GM23248 (cell line): Measurements from ENCODE around the gene ATF2. TPM values are rescaled to one million over a fixed set of nuclear protein-coding genes. Genes with fewer than 3 reads are reported as not detected.
A peak's percentile ranks its signal among the peaks of the same experiment; 100 is the strongest.

ENCODE experiments used
- DNase-seq: peaks from one replicate; pipeline ENCODE4 v3.0.0-alpha.2; 2015
- H2AFZ ChIP-seq: fragments of 200-600 bp; sonication (generic); 2 replicates; pipeline ENCODE4 v1.6.1; 2016; ENCODE audit warnings: antibody characterized with exemption
- H3F3A ChIP-seq: fragments of 200-600 bp; sonication (generic); 2 replicates; pipeline ENCODE4 v1.6.1; 2016; ENCODE audit warnings: mild to moderate bottlenecking, antibody characterized with exemption, mixed run types; ENCODE audit not compliant: insufficient read depth
- H3K27ac ChIP-seq: fragments of 200-600 bp; sonication (generic); 2 replicates; pipeline ENCODE4 v1.5.1; 2016; ENCODE audit warnings: mild to moderate bottlenecking
- H3K27me3 ChIP-seq: fragments of 200-600 bp; sonication (generic); replicated peaks from 2 replicates; pipeline ENCODE4 v1.6.1; 2016; ENCODE audit warnings: mild to moderate bottlenecking; ENCODE audit not compliant: insufficient read depth
- H3K36me3 ChIP-seq: fragments of 200-600 bp; sonication (generic); 2 replicates; pipeline ENCODE4 v1.6.1; 2016; ENCODE audit warnings: low read depth, mild to moderate bottlenecking
- H3K4me1 ChIP-seq: fragments of 200-600 bp; sonication (generic); 2 replicates; pipeline ENCODE4 v1.6.1; 2016; ENCODE audit warnings: mild to moderate bottlenecking; ENCODE audit not compliant: insufficient read depth
- H3K4me2 ChIP-seq: fragments of 200-600 bp; sonication (generic); one replicate; pipeline ENCODE4 v1.6.1; 2016; ENCODE audit warnings: mild to moderate bottlenecking; ENCODE audit not compliant: unreplicated experiment
- H3K4me3 ChIP-seq: fragments of 200-600 bp; sonication (generic); 2 replicates; pipeline ENCODE4 v1.5.1; 2016; ENCODE audit warnings: mild to moderate bottlenecking
- H3K79me2 ChIP-seq: fragments of 200-600 bp; sonication (generic); 2 replicates; pipeline ENCODE4 v1.6.1; 2016; ENCODE audit warnings: mild to moderate bottlenecking; ENCODE audit not compliant: insufficient read depth
- H3K9ac ChIP-seq: fragments of 200-600 bp; sonication (generic); 2 replicates; pipeline ENCODE4 v1.6.1; 2016; ENCODE audit warnings: mild to moderate bottlenecking
- H3K9me2 ChIP-seq: fragments of 200-600 bp; sonication (generic); 2 replicates; pipeline ENCODE4 v1.6.1; 2016; ENCODE audit warnings: mixed run types, mild to moderate bottlenecking, moderate library complexity; ENCODE audit not compliant: insufficient read depth
- H3K9me3 ChIP-seq: fragments of 200-600 bp; sonication (generic); one replicate; pipeline ENCODE4 v1.6.1; 2017; ENCODE audit warnings: low read depth
- H4K20me1 ChIP-seq: fragments of 200-600 bp; sonication (generic); 2 replicates; pipeline ENCODE4 v1.6.0; 2016; ENCODE audit not compliant: insufficient read depth
- EZH2 ChIP-seq: fragments of 200-600 bp; sonication (generic); IDR thresholded peaks from 2 replicates; pipeline ENCODE4 v1.6.1; 2018; ENCODE audit warnings: antibody characterized with exemption, mild to moderate bottlenecking; ENCODE audit not compliant: insufficient read depth, poor library complexity, severe bottlenecking
- EZH2phosphoT487 ChIP-seq: fragments of 200-600 bp; sonication (generic); IDR thresholded peaks from 2 replicates; pipeline ENCODE4 v1.6.1; 2018; ENCODE audit warnings: antibody characterized with exemption, moderate library complexity, mild to moderate bottlenecking, low read depth; ENCODE audit not compliant: insufficient read depth
- WGBS, 2 experiments: methylation state at CpG; one replicate each; pipeline ENCODE4 v1.1.6; 2015 to 2017; ENCODE audit warnings: low lambda C conversion rate in 2 of 2, low coverage in 1 of 2; ENCODE audit errors: missing lambda C conversion rate in 2 of 2; 5-methylcytosine and 5-hydroxymethylcytosine counted together
- in situ Hi-C: fragments of 300-500 bp; cut with MboI; formaldehyde crosslinking; loops from 2 replicates; pipeline ENCODE4 v1.15.0; 2020
- polyA plus RNA-seq: library from polyadenylated mRNA; unstranded; fragments of >200 nt; fragmentation: Nextera tagmentation; extraction: Ambion mirVana; gene quantifications from 2 replicates; pipeline ENCODE4 v1.2.1, GENCODE V29; 2016
- total RNA-seq: library from RNA; depleted of rRNA; stranded (reverse); fragments of >200 nt; shearing (Covaris generic); gene quantifications from 2 replicates; pipeline ENCODE4 v1.2.3, GENCODE V29; 2014

The ATF2 gene
- total and polyA plus RNA-seq, 2 experiments from 2014 or later: 26.8 to 33.8 TPM

- no peaks in the 10 kb centered on the region for H3K9me3 ChIP-seq
- peaks cover 87% of the 10 kb centered on the region for H3K79me2 ChIP-seq
- TF ChIP-seq EZH2phosphoT487 (no peak), EZH2 (no peak)
- in situ Hi-C loops: no loop called here
- H3K27me3 ChIP-seq: no peaks in the 10 kb centered on the region
- peaks cover 5% of the 10 kb centered on the region; the same call in 1 of the 2 replicates for H3F3A ChIP-seq
- no peak overlapping the region for H3K27ac ChIP-seq
- H3K9me2 ChIP-seq: no peaks in the 10 kb centered on the region
- no peak overlapping the region for H2AFZ ChIP-seq
- 0 out of 2 replicates have a peak, but pooled peaks cover 9% of the 10 kb centered on the region for H4K20me1 ChIP-seq
- no peak overlapping the region for H3K4me3 ChIP-seq
- H3K9ac ChIP-seq: no peak overlapping the region
- no peak overlapping the region for H3K4me2 ChIP-seq
- 94 to 99% methylated on average over 8 of the region's 8 CpGs for WGBS, 2 experiments
- no peaks in the 10 kb centered on the region for H3K36me3 ChIP-seq
- no peaks in the 10 kb centered on the region for H3K4me1 ChIP-seq
- no peak for DNase-seq
These were observed 3.8 kb downstream of the ATF2 start for GRCh38 chr2:175164235-175164634.

GRCh38 chr2:175158894-175159293, 9.1 kb downstream of the ATF2 start:
- Histone ChIP-seq H3K4me1 (peaks cover 12% of the 10 kb centered on the region), H3K79me2 (peaks cover 99% of the 10 kb centered on the region), H3K27me3 (no peaks in the 10 kb centered on the region), H3K4me3 (no peak overlapping the region), H3K9me3 (no peaks in the 10 kb centered on the region), H3F3A (peaks cover 8% of the 10 kb centered on the region), H3K27ac (no peak overlapping the region), H3K4me2 (no peak overlapping the region), H3K9ac (no peak overlapping the region), H3K9me2 (no peaks in the 10 kb centered on the region), H2AFZ (no peak overlapping the region), H4K20me1 (peaks cover 17% of the 10 kb centered on the region; the same call in 1 of the 2 replicates), H3K36me3 (no peaks in the 10 kb centered on the region)
- WGBS, 2 experiments: 92 to 93% methylated on average over 4 of the region's 4 CpGs
- TF ChIP-seq EZH2 (no peak), EZH2phosphoT487 (no peak)
- no peak for DNase-seq
- in situ Hi-C loops: no loop called here

GRCh38 chr2:175156534-175156933, 11.5 kb downstream of the ATF2 start:
- H3K79me2 ChIP-seq: peaks cover 99% of the 10 kb centered on the region
- 87 to 88% methylated on average over 5 of the region's 5 CpGs for WGBS, 2 experiments
- H3K27ac ChIP-seq: no peak overlapping the region
- H3K9ac ChIP-seq: no peak overlapping the region
- H3K36me3 ChIP-seq: no peaks in the 10 kb centered on the region
- no peak overlapping the region for H2AFZ ChIP-seq
- peaks cover 12% of the 10 kb centered on the region for H3K4me1 ChIP-seq
- no peaks in the 10 kb centered on the region for H3K27me3 ChIP-seq
- H3K4me3 ChIP-seq: no peak overlapping the region
- H3K4me2 ChIP-seq: no peak overlapping the region
- peaks cover 27% of the 10 kb centered on the region; the same call in 1 of the 2 replicates for H4K20me1 ChIP-seq
- H3F3A ChIP-seq: peaks cover 12% of the 10 kb centered on the region
- in situ Hi-C loops: no loop called here
- no peaks in the 10 kb centered on the region for H3K9me3 ChIP-seq
- H3K9me2 ChIP-seq: no peaks in the 10 kb centered on the region
- TF ChIP-seq EZH2 (no peak), EZH2phosphoT487 (no peak)
- no peak for DNase-seq

DNA sequence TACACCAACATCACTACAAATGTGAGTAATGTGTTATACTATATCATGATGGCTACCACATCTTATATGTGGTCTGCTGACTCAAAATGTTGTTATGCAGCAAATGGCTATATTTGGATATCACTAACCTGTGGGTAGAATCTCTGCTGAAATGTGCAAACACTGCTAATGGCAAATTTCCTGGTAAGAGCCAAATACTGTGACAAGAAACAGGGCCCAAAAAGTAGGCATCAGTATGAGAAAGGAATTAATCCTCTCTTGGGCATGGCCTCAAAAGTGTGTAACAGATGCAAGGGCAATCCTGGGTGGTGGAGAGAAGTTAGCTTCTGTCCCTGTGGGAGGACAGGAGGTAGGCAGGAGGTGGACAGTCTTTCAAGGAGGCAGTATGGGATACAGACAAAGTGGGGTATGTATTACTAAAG, 13.3 kb downstream of the ATF2 start:
- Histone ChIP-seq H3K27me3 (no peaks in the 10 kb centered on the region), H3K4me2 (peak overlapping the region; percentile 8)
- DNase-seq: peak; percentile 78

GRCh38 chr2:175152242-175152641, 15.8 kb downstream of the ATF2 start:
- H3K9ac ChIP-seq: no peak overlapping the region
- WGBS, 2 experiments: 83 to 90% methylated on average over 2 of the region's 2 CpGs
- peaks cover 17% of the 10 kb centered on the region; the same call in 1 of the 2 replicates for H3K36me3 ChIP-seq
- in situ Hi-C loops: no loop called here
- no peak overlapping the region for H3K4me3 ChIP-seq
- no peaks in the 10 kb centered on the region for H3K27me3 ChIP-seq
- no peak for DNase-seq
- no peaks in the 10 kb centered on the region for H3K9me2 ChIP-seq
- peaks cover 37% of the 10 kb centered on the region; the same call in 1 of the 2 replicates for H4K20me1 ChIP-seq
- H3F3A ChIP-seq: peaks cover 12% of the 10 kb centered on the region
- H3K79me2 ChIP-seq: peaks cover 99% of the 10 kb centered on the region
- H3K9me3 ChIP-seq: no peaks in the 10 kb centered on the region
- no peak overlapping the region for H3K27ac ChIP-seq
- H2AFZ ChIP-seq: no peak overlapping the region
- H3K4me1 ChIP-seq: peaks cover 18% of the 10 kb centered on the region
- TF ChIP-seq EZH2 (no peak), EZH2phosphoT487 (no peak)
- no peak overlapping the region for H3K4me2 ChIP-seq

More for the DNA sequence above, 13.3 kb downstream of the ATF2 start:
- Histone ChIP-seq H3K9me3 (no peaks in the 10 kb centered on the region), H3K4me3 (no peak overlapping the region), H3K9ac (no peak overlapping the region), H3K36me3 (0 out of 2 replicates have a peak, but pooled peaks cover 8% of the 10 kb centered on the region), H3K79me2 (peaks cover 99% of the 10 kb centered on the region), H3K4me1 (peaks cover 12% of the 10 kb centered on the region), H3K9me2 (no peaks in the 10 kb centered on the region), H2AFZ (no peak overlapping the region), H3F3A (peaks cover 12% of the 10 kb centered on the region), H3K27ac (peak overlapping the region; percentile 52), H4K20me1 (peaks cover 28% of the 10 kb centered on the region; the same call in 1 of the 2 replicates)
- TF ChIP-seq EZH2phosphoT487 (peak; percentile 84), EZH2 (no peak)
- in situ Hi-C loops: no loop called here
